ENCODE data around the gene PGBD4.
A peak's percentile ranks its signal among the peaks of the same experiment; 100 is the strongest.

PGBD4 gene

DNA sequence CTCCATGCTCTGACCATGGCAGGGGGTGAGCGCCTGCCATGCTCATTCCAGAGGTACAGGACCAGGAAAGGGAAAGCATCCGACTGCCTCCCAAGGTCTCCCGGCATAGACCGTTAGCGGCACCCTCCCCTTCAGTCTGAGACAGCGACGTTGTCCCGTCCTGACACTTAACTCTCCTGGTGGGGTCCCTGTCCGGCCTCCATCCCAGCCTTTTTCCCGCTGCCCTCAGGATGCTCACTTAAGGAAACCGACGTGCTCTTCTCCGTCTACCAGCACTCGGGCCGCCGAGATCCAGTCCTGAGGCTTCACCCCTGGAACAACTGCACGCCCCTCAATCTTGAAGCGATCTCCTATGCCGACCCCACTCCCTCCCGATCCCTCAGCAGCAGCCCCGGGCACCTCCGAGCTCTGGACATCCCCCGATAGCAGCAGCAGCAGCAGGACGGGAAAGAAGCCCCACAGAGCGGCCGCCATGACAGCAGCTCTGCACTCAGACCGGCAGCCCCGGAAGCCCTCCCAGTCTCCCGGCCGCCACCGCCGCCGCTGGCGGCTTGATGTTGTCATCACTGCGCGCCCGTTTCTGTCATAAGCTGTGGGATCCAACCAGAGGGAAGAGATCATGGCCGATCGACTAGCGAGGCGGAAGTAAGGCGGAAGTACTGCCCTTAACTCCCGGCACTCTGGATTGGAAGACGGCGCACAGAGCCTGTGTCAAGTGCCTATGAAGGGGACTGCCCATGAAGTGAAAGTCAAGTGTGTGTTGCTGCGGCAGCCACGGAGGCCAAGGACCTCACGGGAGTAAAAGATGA is at the start of gene PGBD4, which contains the start of gene EMC7:
PGBD4 (plus strand) TSS at position 718 of the 809 bp plus-strand sequence. CDS start 449 bp downstream, outside the sequence.
EMC7 (minus strand) TSS at position 497 of the 809 bp plus-strand sequence; CDS start at position 474, 23 bp downstream.
- peak within 1 kb of the TSS; percentile 98 for H3K4me3 ChIP-seq (ENCODE audit: low read depth, low read length)
- TF ChIP-seq, protein P1, sequence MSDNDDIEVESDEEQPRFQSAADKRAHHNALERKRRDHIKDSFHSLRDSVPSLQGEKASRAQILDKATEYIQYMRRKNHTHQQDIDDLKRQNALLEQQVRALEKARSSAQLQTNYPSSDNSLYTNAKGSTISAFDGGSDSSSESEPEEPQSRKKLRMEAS (IDR thresholded peaks at IDR 0.05; ENCODE audit: low read depth, low read length), result peak; percentile 85
- peak; percentile 88 for TF ChIP-seq MYC (IDR thresholded peaks at IDR 0.05; ENCODE audit: low read depth, low read length)
- TF ChIP-seq, protein P2, sequence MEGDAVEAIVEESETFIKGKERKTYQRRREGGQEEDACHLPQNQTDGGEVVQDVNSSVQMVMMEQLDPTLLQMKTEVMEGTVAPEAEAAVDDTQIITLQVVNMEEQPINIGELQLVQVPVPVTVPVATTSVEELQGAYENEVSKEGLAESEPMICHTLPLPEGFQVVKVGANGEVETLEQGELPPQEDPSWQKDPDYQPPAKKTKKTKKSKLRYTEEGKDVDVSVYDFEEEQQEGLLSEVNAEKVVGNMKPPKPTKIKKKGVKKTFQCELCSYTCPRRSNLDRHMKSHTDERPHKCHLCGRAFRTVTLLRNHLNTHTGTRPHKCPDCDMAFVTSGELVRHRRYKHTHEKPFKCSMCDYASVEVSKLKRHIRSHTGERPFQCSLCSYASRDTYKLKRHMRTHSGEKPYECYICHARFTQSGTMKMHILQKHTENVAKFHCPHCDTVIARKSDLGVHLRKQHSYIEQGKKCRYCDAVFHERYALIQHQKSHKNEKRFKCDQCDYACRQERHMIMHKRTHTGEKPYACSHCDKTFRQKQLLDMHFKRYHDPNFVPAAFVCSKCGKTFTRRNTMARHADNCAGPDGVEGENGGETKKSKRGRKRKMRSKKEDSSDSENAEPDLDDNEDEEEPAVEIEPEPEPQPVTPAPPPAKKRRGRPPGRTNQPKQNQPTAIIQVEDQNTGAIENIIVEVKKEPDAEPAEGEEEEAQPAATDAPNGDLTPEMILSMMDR (IDR thresholded peaks at IDR 0.05; ENCODE audit: low read depth, low read length), result no peak
- peak; percentile 94 for TF ChIP-seq POLR2A (IDR thresholded peaks at IDR 0.05; ENCODE audit: extremely low read depth, insufficient read length)
- DNase-seq (ENCODE audit: low read depth), result peak; percentile 99

DNA sequence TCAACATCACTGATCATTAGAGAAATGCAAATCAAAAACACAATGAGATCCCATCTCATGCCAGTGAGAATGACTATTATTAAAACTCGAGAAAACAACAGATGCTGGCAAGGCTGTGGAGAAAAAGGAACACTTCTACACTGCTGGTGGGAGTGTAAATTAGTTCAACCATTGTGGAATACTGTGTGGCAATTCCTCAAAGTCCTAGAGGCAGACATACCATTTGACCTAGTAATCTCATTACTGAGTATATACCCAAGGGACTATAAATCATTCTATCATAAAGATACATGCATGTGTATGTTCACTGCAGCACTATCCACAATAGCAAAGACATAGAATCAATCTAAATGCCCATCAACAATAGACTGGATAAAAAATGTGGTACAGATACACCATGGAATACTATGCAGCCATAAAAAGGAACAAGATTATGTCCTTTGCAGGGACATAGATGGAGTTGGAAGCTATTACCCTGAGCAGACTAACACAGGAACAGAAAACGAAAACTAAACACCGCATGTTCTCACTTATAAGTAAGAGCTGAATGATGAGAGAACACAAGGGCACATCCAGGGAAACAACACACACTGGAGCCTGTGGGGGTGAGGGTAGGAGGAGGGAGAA is 47.7 kb upstream of the PGBD4 start:
- no peak for DNase-seq (ENCODE audit: low read depth)
- H3K4me3 ChIP-seq (ENCODE audit: low read depth, low read length), result no peak overlapping the region
- TF ChIP-seq MYC (IDR thresholded peaks at IDR 0.05; ENCODE audit: low read depth, low read length) (no peak), POLR2A (IDR thresholded peaks at IDR 0.05; ENCODE audit: extremely low read depth, insufficient read length) (no peak)
- TF ChIP-seq, protein P1 (IDR thresholded peaks at IDR 0.05; ENCODE audit: low read depth, low read length), result no peak
- TF ChIP-seq, protein P2 (IDR thresholded peaks at IDR 0.05; ENCODE audit: low read depth, low read length), result no peak

DNA sequence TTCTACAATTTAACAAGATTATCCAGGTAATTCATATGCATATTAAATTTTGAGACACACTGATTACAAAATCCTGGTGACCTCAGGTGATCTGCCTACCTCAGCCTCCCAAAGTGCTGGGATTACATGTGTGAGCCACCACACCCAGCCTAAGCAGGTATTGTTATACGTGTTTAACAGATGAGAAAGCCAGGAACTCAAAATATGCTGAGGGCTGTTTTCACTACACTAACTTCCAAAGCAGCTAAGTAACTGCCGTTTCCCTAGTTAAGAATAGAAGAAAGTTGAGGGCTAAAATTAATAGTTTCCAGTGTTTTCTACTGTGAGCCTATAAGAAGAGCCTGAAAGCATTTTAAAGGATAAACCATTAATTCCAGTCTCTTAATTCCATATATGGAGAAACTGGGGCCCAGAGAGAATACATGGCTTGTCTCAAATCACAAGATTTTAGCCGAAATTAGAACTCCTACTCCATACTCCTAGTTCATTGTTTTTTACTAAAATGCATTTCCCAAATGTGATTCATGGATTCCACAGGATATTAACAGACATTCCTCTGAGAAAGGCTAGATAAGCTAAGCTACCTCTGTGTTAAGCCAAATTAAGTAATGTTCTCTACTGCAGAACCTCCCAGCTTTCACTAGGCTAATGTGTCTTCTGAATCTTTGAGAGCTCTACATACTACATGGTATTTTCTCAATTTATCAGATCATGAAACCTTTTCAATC is 45.9 kb upstream of the PGBD4 start:
- DNase-seq (ENCODE audit: low read depth), result no peak
- no peak overlapping the region for H3K4me3 ChIP-seq (ENCODE audit: low read depth, low read length)
- TF ChIP-seq POLR2A (IDR thresholded peaks at IDR 0.05; ENCODE audit: extremely low read depth, insufficient read length) (no peak), MYC (IDR thresholded peaks at IDR 0.05; ENCODE audit: low read depth, low read length) (no peak)
- TF ChIP-seq, protein P2 (IDR thresholded peaks at IDR 0.05; ENCODE audit: low read depth, low read length), result no peak
- TF ChIP-seq, protein P1 (IDR thresholded peaks at IDR 0.05; ENCODE audit: low read depth, low read length), result no peak

DNA sequence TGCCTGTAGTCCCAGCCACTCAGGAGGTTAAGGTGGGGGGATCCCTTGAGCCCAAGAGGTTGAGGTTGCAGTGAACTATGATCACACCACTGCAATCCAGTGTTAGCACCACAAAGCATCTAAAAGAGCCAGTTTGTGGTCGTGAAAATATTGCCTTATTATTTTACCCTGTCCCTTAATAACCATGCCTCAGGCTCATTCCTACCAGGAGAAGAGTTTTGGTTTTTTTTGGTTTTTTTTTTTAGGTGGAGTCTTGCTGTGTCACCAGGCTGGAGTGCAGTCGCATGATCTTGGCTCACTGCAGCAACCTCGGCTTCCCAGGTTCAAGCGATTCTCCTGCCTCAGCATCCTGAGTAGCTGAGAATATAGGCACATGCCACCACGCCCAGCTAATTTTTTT is 45.0 kb upstream of the PGBD4 start:
- DNase-seq (ENCODE audit: low read depth), result no peak
- H3K4me3 ChIP-seq (ENCODE audit: low read depth, low read length), result no peak overlapping the region
- TF ChIP-seq MYC (IDR thresholded peaks at IDR 0.05; ENCODE audit: low read depth, low read length) (no peak), POLR2A (IDR thresholded peaks at IDR 0.05; ENCODE audit: extremely low read depth, insufficient read length) (no peak)
- TF ChIP-seq, protein P1 (IDR thresholded peaks at IDR 0.05; ENCODE audit: low read depth, low read length), result no peak

DNA sequence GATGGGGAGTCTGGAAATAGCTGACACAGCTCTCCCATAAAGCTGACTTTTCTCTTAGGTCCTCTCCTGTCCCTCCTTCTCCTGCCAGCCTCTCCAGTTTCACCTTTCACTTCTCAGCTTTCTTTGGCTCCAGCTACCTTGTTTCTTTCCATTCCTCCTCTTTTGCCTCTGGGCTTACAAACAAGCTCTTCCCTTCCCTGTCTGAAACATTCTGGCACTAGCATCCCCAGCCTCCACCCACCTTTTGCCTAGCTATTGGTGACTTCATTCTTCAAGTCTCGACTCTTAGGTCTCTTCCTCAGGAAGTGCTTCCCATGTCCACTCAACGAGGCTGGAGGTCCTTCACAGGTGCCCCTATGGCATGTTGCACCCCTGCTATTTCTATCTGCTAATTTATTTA is 42.4 kb upstream of the PGBD4 start:
- H3K4me3 ChIP-seq (ENCODE audit: low read depth, low read length), result no peak overlapping the region
- TF ChIP-seq POLR2A (IDR thresholded peaks at IDR 0.05; ENCODE audit: extremely low read depth, insufficient read length) (no peak), MYC (IDR thresholded peaks at IDR 0.05; ENCODE audit: low read depth, low read length) (no peak)
- TF ChIP-seq, protein P1 (IDR thresholded peaks at IDR 0.05; ENCODE audit: low read depth, low read length), result no peak
- TF ChIP-seq, protein P2 (IDR thresholded peaks at IDR 0.05; ENCODE audit: low read depth, low read length), result no peak
- DNase-seq (ENCODE audit: low read depth), result no peak

Data from NB4 (cell line).